COR-L47 (cell line): ENCODE results near the gene ANKUB1.
"Not testable (repeated sequence)": the region's sequence is repeated elsewhere in the genome, so short reads cannot be mapped to it uniquely, and the experiment has no call there.

Source experiments
- DNase-seq: peaks from one replicate; lab custom pipeline; 2025; lab: John Stamatoyannopoulos, UW

ANKUB1 gene

GRCh38 chr3:149792452-149793270, at the start of gene ANKUB1:
ANKUB1 (minus strand) TSS chr3:149792554; CDS start chr3:149792366, 188 bp downstream.
- DNase-seq, result no peak

- DNase-seq, result no peak
Observed at GRCh38 chr3:149839896-149840295, 47.5 kb upstream of the ANKUB1 start.

GRCh38 chr3:149839469-149839868, 47.1 kb upstream of the ANKUB1 start:
- not testable (repeated sequence) for DNase-seq

DNA sequence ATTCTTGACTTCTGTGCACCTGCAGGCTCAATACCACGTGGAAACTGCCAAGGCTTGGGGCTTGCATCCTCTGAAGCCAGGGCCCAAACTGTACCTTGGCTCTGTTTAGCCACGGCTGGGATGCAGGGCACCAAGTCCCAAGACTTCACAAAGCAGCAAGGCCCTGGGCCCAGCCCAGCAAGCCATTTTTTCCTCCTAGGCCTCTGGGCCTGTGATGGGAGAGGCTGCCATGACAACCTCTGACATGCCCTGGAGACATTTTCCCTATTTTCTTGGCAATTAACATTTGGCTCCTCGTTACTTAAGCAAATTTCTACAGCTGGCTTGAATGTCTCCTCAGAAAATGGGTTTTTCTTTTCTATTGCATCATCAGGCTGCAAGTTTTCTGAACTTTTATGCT, 46.1 kb upstream of the ANKUB1 start:
- not testable (repeated sequence) for DNase-seq

DNA sequence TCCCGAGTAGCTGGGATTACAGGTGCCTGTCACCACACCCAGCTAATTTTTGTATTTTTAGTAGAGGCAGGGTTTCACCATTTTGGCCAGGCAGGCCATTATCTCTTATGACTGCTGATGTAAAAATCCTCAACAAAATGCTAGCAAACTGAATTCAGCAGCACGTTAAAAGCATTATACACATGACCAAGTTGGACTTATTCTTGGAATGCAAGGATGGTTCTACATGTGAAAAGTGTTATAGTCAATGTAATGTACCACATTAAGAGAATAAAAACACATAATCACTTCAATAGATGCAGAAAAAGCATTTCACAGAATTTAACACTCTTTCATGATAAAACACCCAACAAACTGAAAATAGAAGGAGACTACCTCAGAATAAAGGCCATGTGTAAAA, 40.9 kb upstream of the ANKUB1 start:
- no peak for DNase-seq

GRCh38 chr3:149832086-149832485, 39.7 kb upstream of the ANKUB1 start:
- DNase-seq, result no peak

DNA sequence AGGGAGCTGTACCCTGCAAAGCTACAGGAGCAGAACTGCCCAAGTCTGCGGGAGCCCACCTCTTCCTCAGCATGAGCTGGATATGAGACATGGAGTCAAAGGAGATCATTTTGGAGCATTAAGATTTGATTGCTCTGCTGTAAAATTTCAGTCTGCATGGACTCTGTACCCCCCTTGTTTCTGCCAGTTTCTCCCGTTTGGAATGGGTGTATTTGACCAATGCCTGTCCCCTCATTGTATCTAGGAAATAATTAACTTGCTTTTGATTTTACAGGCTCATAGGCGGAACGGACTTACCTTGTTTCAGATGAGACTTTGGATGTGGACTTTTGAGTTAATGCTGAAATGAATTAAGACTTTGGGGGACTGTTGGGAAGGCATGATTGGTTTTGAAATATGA, 39.0 kb upstream of the ANKUB1 start:
- no peak for DNase-seq

DNA sequence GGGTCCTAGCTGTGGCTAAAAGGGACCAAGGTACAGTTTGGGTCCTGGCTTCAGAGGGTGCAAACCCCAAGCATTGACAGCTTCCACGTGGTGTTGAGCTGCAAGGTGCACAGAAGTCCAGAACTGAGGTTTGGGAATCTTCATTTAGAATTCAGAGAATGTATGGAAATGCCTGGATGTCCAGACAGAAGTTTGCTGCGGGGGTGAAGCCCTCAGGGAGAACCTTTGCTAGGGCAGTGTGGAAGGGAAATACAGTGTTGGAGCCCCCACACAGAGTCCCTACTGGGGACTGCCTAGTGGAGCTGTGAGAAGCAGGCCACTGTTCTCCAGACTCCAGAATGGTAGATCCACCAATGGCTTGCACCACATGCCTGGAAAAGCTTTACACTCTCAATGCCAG, 38.5 kb upstream of the ANKUB1 start:
- DNase-seq, result no peak

DNA sequence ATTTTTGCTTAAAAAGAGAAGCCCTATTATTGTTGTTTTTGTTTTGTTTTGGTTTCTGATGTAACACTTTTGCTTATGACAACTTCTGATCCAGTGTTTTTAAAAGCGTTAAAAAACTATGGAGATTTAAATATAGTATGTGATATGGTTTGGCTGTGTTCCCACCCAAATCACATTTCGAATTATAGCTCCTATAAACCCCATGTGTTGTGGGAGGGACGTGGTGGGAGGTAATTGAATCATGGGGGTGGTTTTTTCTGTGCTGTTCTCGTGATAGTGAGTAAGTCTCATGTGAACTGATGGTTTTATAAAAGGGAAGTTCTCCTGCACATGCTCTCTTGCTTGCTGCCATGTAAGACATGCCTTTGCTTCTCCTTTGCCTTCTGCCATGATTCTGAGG, 37.3 kb upstream of the ANKUB1 start:
- not testable (repeated sequence) for DNase-seq

- DNase-seq, result no peak
Observed at GRCh38 chr3:149828390-149828789, 36.0 kb upstream of the ANKUB1 start.

GRCh38 chr3:149826636-149827035, 34.3 kb upstream of the ANKUB1 start:
- no peak for DNase-seq

- no peak for DNase-seq
Observed at GRCh38 chr3:149820183-149820582, 27.8 kb upstream of the ANKUB1 start.

DNA sequence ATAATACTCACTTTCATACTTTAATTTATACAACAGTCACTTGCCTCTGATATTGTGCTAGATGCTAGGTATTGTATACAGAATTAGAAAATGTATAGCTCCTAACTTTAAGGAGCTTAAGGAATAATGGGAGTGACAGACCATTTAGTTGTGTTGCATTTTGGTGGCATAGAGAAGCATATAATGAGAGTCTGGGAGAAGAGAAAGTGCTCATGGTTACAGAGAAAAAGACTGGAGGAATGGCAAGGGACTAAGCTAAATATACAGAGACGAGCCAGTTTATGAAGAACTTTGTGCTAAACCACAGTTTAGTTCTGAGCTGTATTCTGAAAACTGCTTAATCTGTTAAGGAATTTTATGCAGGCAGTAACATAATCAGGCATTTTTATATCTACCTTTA, 27.1 kb upstream of the ANKUB1 start:
- no peak for DNase-seq

GRCh38 chr3:149816986-149817385, 24.6 kb upstream of the ANKUB1 start:
- no peak for DNase-seq

GRCh38 chr3:149816311-149816710, 24.0 kb upstream of the ANKUB1 start:
- DNase-seq, result no peak

GRCh38 chr3:149815728-149816127, 23.4 kb upstream of the ANKUB1 start:
- DNase-seq, result no peak

GRCh38 chr3:149815321-149815720, 23.0 kb upstream of the ANKUB1 start:
- DNase-seq, result no peak

GRCh38 chr3:149813367-149814281, 21.3 kb upstream of the ANKUB1 start:
- DNase-seq, result no peak

- DNase-seq, result peak; percentile 98
Observed at GRCh38 chr3:149812606-149813366, 20.4 kb upstream of the ANKUB1 start, which contains the start of gene RNF13. RNF13 (plus strand) TSS chr3:149813215; CDS start chr3:149846027, 32,812 bp downstream.

DNA sequence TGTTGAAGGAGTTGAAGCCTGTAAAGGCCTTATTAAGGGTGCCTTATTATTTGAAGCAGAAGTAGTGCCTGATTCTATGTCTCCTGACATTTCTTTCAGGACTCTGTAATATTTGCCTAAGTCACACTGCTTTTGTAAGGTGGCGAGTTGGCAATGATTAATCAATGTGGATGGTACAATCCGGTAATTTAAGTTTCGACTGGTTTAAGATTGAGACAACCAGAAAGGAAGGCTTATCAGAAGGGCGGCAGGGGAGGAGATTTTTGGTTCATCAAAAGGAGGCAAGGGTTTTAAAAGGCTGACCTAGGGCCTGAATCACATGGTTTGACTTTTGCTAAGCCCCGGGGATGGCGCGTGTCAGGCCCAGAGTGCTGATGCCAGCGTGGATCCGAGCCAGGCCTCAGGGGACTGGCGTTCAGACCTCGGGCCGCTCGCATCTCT, 19.8 kb upstream of the ANKUB1 start:
- no peak for DNase-seq

DNA sequence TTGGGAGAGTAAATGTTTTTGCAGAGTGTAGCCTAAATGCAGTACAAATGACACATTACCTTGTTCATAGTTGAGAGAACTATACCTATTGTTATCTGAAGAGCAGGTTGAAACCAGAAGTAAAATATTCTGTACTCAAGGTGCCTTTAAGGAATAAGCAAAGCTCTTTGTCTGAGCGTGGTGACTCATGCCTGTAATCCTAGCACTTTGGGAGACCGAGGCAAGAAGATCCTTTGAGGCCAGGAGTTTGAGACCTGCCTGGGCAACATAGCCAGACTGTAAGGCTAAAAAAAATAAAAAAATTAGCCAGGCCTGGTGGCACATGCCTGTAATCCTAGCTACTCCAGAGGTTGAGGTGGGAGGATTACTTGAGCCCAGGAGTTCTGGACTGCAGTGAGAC, 18.5 kb upstream of the ANKUB1 start:
- DNase-seq, result no peak

GRCh38 chr3:149809699-149810098, 17.3 kb upstream of the ANKUB1 start:
- DNase-seq, result no peak
